HFFc6 (cell line): ENCODE results near the gene SURF4. TPM values are rescaled to one million over a fixed set of nuclear protein-coding genes. Genes with fewer than 3 reads are reported as not detected.
"Not testable (repeated sequence)": the region's sequence is repeated elsewhere in the genome, so short reads cannot be mapped to it uniquely, and the experiment has no call there.

Source experiments
- DNase-seq: peaks from one replicate; pipeline ENCODE4 v3.0.0-alpha.2; 2018
- H3K27ac Mint-ChIP-seq: 2 replicates; pipeline ENCODE4 v1.8.0; 2020; ENCODE audit warnings: mild to moderate bottlenecking, mixed read lengths
- H3K27me3 Mint-ChIP-seq: 2 replicates; pipeline ENCODE4 v1.8.0; 2021; ENCODE audit warnings: mild to moderate bottlenecking, moderate library complexity, mixed read lengths; ENCODE audit not compliant: insufficient read depth
- H3K36me3 Mint-ChIP-seq: 2 replicates; pipeline ENCODE4 v1.8.0; 2021; ENCODE audit warnings: low read depth, mixed read lengths
- H3K4me1 Mint-ChIP-seq: 2 replicates; pipeline ENCODE4 v1.8.0; 2020; ENCODE audit warnings: low read depth, mixed read lengths
- H3K4me3 Mint-ChIP-seq: 2 replicates; pipeline ENCODE4 v1.8.0; 2020; ENCODE audit warnings: mild to moderate bottlenecking, moderate library complexity, mixed read lengths
- H3K9me3 Mint-ChIP-seq: 2 replicates; pipeline ENCODE4 v1.8.0; 2020; ENCODE audit warnings: mild to moderate bottlenecking, mixed read lengths
- CTCF ChIP-seq: fragments of 200-600 bp; sonication (generic); IDR thresholded peaks from 2 replicates; pipeline ENCODE4 v1.5.0; 2021; ENCODE audit warnings: antibody characterized with exemption, mild to moderate bottlenecking
- total RNA-seq, 6 experiments: library from RNA; stranded (reverse); fragmentation: NEBNext Ultra II Directional; extraction: Animal tissue kit (Norgen Biotek cat#: 25700); gene quantifications; 2 replicates in 1 of 6; 3 replicates in 5 of 6; pipeline ENCODE4 v1.2.3, GENCODE V29; 2021

SURF4 gene
- total RNA-seq, 6 experiments from 2014 or later = 406 to 474 (median 417) TPM

GRCh38 chr9:133397370-133397769 lies 21.5 kb upstream of the SURF4 start:
- Mint-ChIP-seq H3K36me3 (no peaks in the 10 kb centered on the region), H3K27me3 (peaks cover 30% of the 10 kb centered on the region), H3K4me1 (no peaks in the 10 kb centered on the region), H3K4me3 (no peak overlapping the region), H3K27ac (no peak overlapping the region), H3K9me3 (no peaks in the 10 kb centered on the region)
- no peak for TF ChIP-seq CTCF
- DNase-seq = no peak

DNA sequence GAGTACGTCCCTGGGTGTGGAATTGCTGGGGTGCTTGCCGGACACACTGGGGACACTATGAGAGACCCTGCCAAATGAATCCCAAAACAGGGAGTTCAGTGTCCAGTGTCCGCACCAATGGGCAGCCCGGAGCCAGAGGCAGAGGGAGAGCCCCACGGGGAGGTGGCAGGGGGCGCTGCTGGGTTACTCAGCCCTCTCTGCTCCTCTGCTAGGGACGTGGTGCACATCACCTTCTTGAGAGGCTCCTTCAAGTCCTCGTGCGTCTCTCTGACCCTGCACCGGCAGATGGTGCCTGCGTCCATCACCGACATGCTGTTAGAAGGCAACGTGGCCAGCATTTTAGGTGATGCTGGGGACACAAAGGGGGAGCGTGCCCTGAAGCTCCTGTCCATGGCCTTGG lies 21.1 kb upstream of the SURF4 start:
- Mint-ChIP-seq H3K4me1 (no peaks in the 10 kb centered on the region), H3K36me3 (no peaks in the 10 kb centered on the region), H3K27ac (no peak overlapping the region), H3K27me3 (peaks cover 30% of the 10 kb centered on the region), H3K9me3 (no peaks in the 10 kb centered on the region), H3K4me3 (no peak overlapping the region)
- DNase-seq = no peak
- peak; percentile 57 for TF ChIP-seq CTCF

GRCh38 chr9:133394687-133395271 lies 18.9 kb upstream of the SURF4 start:
- no peak overlapping the region for H3K4me3 Mint-ChIP-seq
- H3K27me3 Mint-ChIP-seq = peaks cover 31% of the 10 kb centered on the region
- TF ChIP-seq CTCF = no peak
- no peak for DNase-seq
- H3K27ac Mint-ChIP-seq = no peak overlapping the region
- H3K4me1 Mint-ChIP-seq = no peaks in the 10 kb centered on the region
- H3K36me3 Mint-ChIP-seq = no peaks in the 10 kb centered on the region
- H3K9me3 Mint-ChIP-seq = no peaks in the 10 kb centered on the region

GRCh38 chr9:133393399-133393798 lies 17.5 kb upstream of the SURF4 start:
- Mint-ChIP-seq H3K9me3 (no peaks in the 10 kb centered on the region), H3K4me3 (no peak overlapping the region), H3K27me3 (peaks cover 34% of the 10 kb centered on the region), H3K4me1 (no peaks in the 10 kb centered on the region), H3K36me3 (no peaks in the 10 kb centered on the region), H3K27ac (no peak overlapping the region)
- no peak for DNase-seq
- TF ChIP-seq CTCF = no peak

DNA sequence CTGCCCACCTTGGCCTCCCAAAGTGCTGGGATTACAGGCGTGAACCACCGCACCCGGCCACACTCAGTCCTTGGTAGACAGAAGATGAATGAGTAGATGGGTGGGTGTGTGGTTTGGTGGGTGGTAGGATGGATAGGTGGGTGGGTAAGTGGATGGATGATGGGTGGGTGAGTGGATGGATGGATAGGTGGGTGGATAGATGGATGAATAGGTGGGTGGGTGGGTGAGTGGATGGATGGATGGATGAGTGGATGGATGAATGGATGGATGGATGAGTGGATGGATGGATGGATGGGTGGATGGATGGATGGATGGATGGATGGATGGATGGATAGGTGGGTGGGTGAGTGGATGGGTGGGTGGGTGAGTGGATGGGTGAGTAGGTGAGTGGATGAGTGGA lies 16.4 kb upstream of the SURF4 start:
- H3K36me3 Mint-ChIP-seq, H3K4me1 Mint-ChIP-seq, H3K9me3 Mint-ChIP-seq, H3K4me3 Mint-ChIP-seq, DNase-seq, H3K27ac Mint-ChIP-seq: not testable (repeated sequence)
- H3K27me3 Mint-ChIP-seq = peaks cover 27% of the 10 kb centered on the region

DNA sequence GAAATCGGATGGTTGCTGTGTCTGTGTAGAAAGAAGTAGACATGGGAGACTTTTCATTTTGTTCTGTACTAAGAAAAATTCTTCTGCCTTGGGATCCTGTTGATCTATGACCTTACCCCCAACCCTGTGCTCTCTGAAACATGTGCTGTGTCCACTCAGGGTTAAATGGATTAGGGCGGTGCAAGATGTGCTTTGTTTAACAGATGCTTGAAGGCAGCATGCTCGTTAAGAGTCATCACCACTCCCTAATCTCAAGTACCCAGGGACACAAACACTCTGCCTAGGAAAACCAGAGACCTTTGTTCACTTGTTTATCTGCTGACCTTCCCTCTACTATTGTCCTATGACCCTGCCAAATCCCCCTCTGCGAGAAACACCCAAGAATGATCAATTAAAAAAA lies 15.6 kb upstream of the SURF4 start:
- H3K4me1 Mint-ChIP-seq, H3K36me3 Mint-ChIP-seq, H3K27ac Mint-ChIP-seq, H3K9me3 Mint-ChIP-seq, H3K4me3 Mint-ChIP-seq, DNase-seq: not testable (repeated sequence)
- peaks cover 20% of the 10 kb centered on the region for H3K27me3 Mint-ChIP-seq

DNA sequence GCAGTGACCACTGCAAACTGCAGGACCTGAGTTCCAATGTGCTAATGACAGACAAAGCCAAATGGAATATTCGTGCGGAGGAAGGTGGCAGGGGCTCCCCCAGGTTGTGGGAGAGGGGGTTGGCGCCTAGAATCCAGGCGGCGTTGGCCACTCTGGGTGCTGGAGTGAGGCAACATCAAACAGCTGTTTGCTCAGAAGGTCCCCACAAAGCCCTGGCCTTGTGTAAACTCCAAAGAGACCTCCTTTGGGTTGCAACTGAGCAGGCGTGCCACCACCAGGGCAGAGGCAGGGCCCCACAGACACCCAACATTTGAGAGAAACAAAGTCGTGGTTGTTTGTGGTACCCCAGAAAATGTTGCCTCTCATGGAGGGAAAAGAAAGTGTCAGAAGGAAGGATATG lies 14.9 kb upstream of the SURF4 start:
- Mint-ChIP-seq H3K27me3 (peaks cover 17% of the 10 kb centered on the region), H3K36me3 (no peaks in the 10 kb centered on the region), H3K4me1 (0 out of 2 replicates have a peak, but pooled peaks cover 7% of the 10 kb centered on the region), H3K27ac (no peak overlapping the region), H3K9me3 (no peaks in the 10 kb centered on the region), H3K4me3 (no peak overlapping the region)
- no peak for TF ChIP-seq CTCF
- no peak for DNase-seq
